NCI-H1092 (cell line): ENCODE results near the gene SLIT3.

Source experiments
- DNase-seq: peaks from one replicate; lab custom pipeline; 2025; lab: John Stamatoyannopoulos, UW

SLIT3 gene

GRCh38 chr5:168859471-168859870 is 441.5 kb downstream of the SLIT3 start:
- no peak for DNase-seq

GRCh38 chr5:168858994-168859393 is 441.9 kb downstream of the SLIT3 start:
- no peak for DNase-seq

- no peak for DNase-seq
These were observed 442.6 kb downstream of the SLIT3 start for GRCh38 chr5:168858371-168858770.

GRCh38 chr5:168853972-168854371 is 447.0 kb downstream of the SLIT3 start:
- no peak for DNase-seq

GRCh38 chr5:168852329-168852728 is 448.6 kb downstream of the SLIT3 start:
- no peak for DNase-seq

- no peak for DNase-seq
These were observed 449.0 kb downstream of the SLIT3 start for GRCh38 chr5:168851902-168852321.

GRCh38 chr5:168850683-168851082 is 450.3 kb downstream of the SLIT3 start:
- DNase-seq: no peak

- DNase-seq: no peak
These were observed 452.4 kb downstream of the SLIT3 start for GRCh38 chr5:168848569-168848968.

- DNase-seq: no peak
These were observed 453.3 kb downstream of the SLIT3 start for GRCh38 chr5:168847511-168848073.

GRCh38 chr5:168844922-168845296 is 456.0 kb downstream of the SLIT3 start:
- DNase-seq: no peak

- DNase-seq: no peak
These were observed 456.7 kb downstream of the SLIT3 start for GRCh38 chr5:168844016-168844921.

GRCh38 chr5:168843277-168844015 is 457.5 kb downstream of the SLIT3 start:
- no peak for DNase-seq

- DNase-seq: no peak
These were observed 458.3 kb downstream of the SLIT3 start for GRCh38 chr5:168842571-168843205.

GRCh38 chr5:168837852-168838251 is 463.1 kb downstream of the SLIT3 start:
- DNase-seq: no peak

- DNase-seq: no peak
These were observed 464.2 kb downstream of the SLIT3 start for GRCh38 chr5:168836603-168837231.

- no peak for DNase-seq
These were observed 467.0 kb downstream of the SLIT3 start for GRCh38 chr5:168833936-168834335.

- no peak for DNase-seq
These were observed 467.6 kb downstream of the SLIT3 start for GRCh38 chr5:168833383-168833782.

- DNase-seq: no peak
These were observed 468.6 kb downstream of the SLIT3 start for GRCh38 chr5:168832308-168832707.

- DNase-seq: no peak
These were observed 469.6 kb downstream of the SLIT3 start for GRCh38 chr5:168831383-168831782.

GRCh38 chr5:168830833-168831232 is 470.1 kb downstream of the SLIT3 start:
- no peak for DNase-seq

- DNase-seq: no peak
These were observed 471.0 kb downstream of the SLIT3 start for GRCh38 chr5:168829922-168830417.

GRCh38 chr5:168829044-168829443 is 471.9 kb downstream of the SLIT3 start:
- no peak for DNase-seq
